HS-5 (cell line): Measurements from ENCODE around the gene MAPK1.
"Not testable (repeated sequence)": the region's sequence is repeated elsewhere in the genome, so short reads cannot be mapped to it uniquely, and the experiment has no call there.

ENCODE experiments used
- DNase-seq: peaks from one replicate; pipeline ENCODE4 v3.0.0-alpha.2; 2012; ENCODE audit warnings: low read depth

Gene MAPK1

GRCh38 chr22:21867528-21868266 lies at the start of gene MAPK1:
MAPK1 (minus strand) TSS chr22:21867645; CDS start chr22:21867440, 205 bp downstream.
- DNase-seq: peak; percentile 56

GRCh38 chr22:21916309-21916918 lies 49.0 kb upstream of the MAPK1 start:
- DNase-seq: no peak

GRCh38 chr22:21915624-21916308 lies 48.3 kb upstream of the MAPK1 start:
- DNase-seq: no peak

GRCh38 chr22:21914033-21914642 lies 46.7 kb upstream of the MAPK1 start:
- DNase-seq: not testable (repeated sequence)

GRCh38 chr22:21910367-21910766 lies 42.9 kb upstream of the MAPK1 start:
- not testable (repeated sequence) for DNase-seq

- DNase-seq: no peak
Observed at GRCh38 chr22:21909871-21910270, 42.4 kb upstream of the MAPK1 start.

- no peak for DNase-seq
Observed at GRCh38 chr22:21907638-21908522, 40.4 kb upstream of the MAPK1 start.

GRCh38 chr22:21905234-21905633 lies 37.8 kb upstream of the MAPK1 start:
- DNase-seq: not testable (repeated sequence)

- no peak for DNase-seq
Observed at GRCh38 chr22:21904250-21904789, 36.9 kb upstream of the MAPK1 start.

- DNase-seq: no peak
Observed at GRCh38 chr22:21903283-21903682, 35.8 kb upstream of the MAPK1 start.

- no peak for DNase-seq
Observed at GRCh38 chr22:21902296-21903087, 35.0 kb upstream of the MAPK1 start.

- DNase-seq: no peak
Observed at GRCh38 chr22:21898354-21898896, 31.0 kb upstream of the MAPK1 start.

GRCh38 chr22:21896951-21897513 lies 29.6 kb upstream of the MAPK1 start:
- DNase-seq: no peak

GRCh38 chr22:21896275-21896674 lies 28.8 kb upstream of the MAPK1 start:
- DNase-seq: not testable (repeated sequence)

GRCh38 chr22:21894799-21895198 lies 27.4 kb upstream of the MAPK1 start:
- no peak for DNase-seq

- no peak for DNase-seq
Observed at GRCh38 chr22:21889251-21889990, 22.0 kb upstream of the MAPK1 start.

GRCh38 chr22:21887841-21888240 lies 20.4 kb upstream of the MAPK1 start:
- DNase-seq: no peak

GRCh38 chr22:21883930-21884329 lies 16.5 kb upstream of the MAPK1 start:
- DNase-seq: not testable (repeated sequence)

GRCh38 chr22:21882754-21883333 lies 15.4 kb upstream of the MAPK1 start:
- not testable (repeated sequence) for DNase-seq
